Stimulated activated CD4-positive, alpha-beta T cell treated with anti-CD3 and anti-CD28 coated beads, Interleukin-1b, Interleukin-23, amount 100 ng/mL, for 48 hours (primary cell): ENCODE results near the gene DRAP1.

Experiments used
- DNase-seq: peaks from one replicate; pipeline ENCODE4 v3.0.0-alpha.2; 2020

DRAP1 gene

DNA sequence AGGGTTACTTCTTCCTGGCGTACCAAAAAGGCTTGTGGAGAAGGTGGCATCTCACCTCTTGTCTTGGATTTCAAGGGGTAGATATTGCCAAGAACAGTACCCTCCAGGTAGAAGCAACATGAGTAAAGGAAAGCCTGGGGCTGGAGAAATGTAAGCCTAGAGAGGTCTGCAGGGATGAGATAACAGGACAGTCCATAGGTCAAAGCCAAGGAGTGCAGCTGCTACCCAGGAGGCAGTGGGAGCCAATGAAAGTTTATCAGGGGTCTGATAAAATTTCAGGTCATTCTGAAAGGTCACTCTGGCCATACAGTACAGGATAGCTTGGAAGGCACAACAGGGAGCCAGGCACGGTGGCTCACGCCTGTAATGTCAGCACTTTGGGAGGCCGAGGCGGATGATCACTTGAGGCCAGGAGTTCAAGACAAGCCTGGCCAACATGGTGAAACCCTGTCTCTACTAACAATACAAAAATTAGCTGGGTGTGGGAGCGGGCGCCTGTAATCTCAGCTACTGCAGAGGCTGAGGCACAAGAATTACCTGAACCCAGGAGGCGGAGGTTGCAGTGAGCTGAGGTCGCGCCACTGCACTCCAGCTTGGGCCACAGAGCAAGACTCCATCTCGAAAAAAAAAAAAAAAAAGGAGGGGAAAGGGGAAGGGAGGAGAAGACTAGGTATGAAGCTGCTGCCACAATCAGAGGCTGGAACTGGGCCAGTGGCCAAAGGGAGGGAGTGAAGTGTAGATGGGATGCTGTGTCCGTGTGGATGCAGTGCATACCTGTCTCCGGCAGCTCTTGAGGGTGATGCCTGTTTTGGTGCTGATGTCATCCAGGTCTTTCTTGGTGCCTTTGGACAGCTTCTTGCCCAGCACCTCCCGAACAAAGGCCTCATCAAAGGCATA is 32.2 kb upstream of the DRAP1 start:
- peak; percentile 0 for DNase-seq

GRCh38 chr11:65887723-65888162 is 31.5 kb upstream of the DRAP1 start:
- peak; percentile 27 for DNase-seq

- DNase-seq: peak; percentile 97
Measured at GRCh38 chr11:65888163-65888814, 30.9 kb upstream of the DRAP1 start, which contains the start of gene FIBP. FIBP (minus strand) TSS chr11:65888471; CDS start chr11:65888418, 53 bp downstream.

DNA sequence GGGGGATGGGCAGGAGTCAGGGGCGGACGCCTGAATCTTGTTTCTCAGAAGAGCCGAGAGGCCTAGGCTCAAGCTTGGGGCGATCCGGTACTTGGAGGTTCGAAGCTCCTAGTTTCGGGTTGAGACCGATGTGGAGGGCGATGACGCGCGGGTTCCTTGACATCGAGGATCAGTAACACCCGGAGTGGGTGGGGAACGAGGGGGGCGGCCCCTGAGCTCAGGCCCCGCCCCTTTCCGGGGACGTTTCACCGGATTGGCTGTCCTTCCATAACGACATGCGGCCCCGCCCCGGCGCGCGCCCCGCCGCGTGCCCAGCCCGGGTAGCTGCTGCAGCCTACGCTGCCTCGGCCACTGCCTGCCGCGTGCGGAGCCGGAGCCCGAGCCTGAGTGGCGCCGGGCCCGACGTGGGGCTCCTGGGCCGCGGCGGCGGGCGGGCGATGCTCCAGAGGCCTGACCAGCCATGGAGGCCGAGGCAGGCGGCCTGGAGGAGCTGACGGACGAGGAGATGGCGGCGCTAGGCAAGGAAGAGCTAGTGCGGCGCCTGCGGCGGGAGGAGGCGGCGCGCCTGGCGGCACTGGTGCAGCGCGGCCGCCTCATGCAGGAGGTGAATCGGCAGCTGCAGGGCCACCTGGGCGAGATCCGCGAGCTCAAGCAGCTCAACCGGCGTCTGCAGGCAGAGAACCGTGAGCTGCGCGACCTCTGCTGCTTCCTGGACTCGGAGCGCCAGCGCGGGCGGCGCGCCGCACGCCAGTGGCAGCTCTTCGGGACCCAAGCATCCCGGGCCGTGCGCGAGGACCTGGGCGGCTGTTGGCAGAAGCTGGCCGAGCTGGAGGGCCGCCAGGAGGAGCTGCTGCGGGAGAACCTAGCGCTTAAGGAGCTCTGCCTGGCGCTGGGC is 28.7 kb upstream of the DRAP1 start, which contains the start of gene CCDC85B:
Gene CCDC85B (plus strand): TSS at position 350 of the 895 bp plus-strand sequence. CDS start 111 bp downstream, at position 461.
- peak; percentile 99 for DNase-seq

DNA sequence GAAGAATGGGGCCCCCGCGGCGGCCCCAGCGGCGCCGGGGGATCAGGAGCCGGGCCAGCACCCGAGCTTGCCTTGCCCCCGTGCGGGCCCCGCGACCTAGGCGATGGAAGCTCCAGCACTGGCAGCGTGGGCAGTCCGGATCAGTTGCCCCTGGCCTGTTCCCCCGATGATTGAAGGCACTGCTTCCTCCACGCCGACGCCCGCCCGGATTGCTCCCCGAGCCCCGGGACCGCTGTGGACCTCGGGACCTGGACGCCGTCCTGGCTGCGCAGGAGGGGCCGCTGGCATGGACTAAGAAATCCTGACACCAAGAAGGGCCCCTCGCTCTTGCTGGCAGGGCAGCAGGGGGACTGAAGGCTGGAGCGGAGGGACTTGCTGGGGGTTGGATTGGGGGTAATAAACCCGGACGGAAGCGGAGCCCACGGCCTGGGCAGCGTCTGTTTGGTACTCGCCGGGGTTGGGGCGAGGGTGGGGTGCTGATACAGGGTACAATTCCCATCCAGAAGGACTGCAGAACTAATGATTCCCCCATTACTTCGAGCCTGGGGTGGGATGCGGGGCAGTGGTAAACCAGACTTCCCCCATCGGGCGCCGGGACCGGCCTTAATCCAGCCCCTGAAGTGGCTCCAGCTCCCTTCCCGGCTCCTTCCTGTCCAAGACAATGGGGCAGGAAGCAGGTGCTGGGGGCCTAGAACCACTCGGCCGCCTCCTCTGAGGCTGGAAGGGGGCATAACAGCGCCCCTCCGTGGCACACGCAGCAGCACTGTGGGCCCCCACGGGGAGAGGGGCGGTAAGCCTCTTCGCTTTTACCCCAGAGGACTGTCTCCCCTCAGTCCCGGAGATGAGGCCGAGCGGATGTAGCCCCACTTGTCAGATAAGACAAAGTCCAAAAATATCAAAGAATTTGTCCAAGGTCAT is 27.7 kb upstream of the DRAP1 start:
- no peak for DNase-seq

DNA sequence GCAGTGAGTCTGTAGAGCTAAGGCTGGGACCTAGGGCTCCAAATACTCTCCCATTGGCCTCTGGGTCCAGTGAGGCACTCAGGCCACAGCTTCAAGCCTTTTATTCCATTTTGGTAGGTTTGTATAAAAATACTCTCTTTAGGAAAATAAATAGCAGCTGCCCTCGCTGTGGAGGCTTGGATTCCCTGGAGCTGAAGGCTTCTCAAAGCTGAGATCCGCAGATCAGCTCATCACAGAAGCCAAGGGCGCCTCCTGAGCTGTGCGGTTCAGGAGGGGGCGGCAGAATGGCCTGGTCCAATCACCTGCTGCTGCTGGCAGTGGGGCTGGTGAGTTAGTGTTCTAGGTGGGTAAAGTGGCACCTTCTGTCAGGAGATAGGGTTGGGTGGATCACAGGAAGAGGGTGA is 27.1 kb upstream of the DRAP1 start:
- DNase-seq: peak; percentile 55

- DNase-seq: no peak
Measured at GRCh38 chr11:65892661-65893317, 26.4 kb upstream of the DRAP1 start.

DNA sequence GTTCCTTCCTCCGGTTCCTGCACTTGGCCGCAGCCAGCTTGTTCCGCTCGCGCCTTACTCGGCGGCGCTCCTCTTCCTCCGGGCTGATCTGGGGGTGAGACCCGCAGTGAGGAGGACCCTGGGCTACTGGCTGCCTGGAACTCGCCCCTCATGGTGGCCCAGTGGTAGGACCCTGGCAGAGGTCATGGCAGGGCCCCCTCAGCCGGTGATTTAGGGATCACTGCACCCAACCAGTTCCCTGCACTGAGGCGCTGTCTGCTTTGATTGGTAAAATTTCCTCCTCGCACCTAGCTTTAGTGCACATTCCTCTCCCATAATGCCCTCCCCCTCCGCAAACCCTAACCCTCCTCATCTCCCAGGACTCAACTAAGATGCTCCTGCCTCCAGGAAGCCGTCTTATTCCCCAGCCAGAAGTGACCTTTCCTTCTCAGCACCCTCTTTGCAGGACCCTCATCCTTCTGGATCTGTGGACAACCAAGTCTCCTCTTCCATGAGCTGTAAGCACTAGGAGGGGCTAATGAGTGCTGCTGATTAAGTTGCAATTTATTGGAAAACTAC is 25.1 kb upstream of the DRAP1 start:
- no peak for DNase-seq

- DNase-seq: no peak
Measured at GRCh38 chr11:65895482-65895981, 23.7 kb upstream of the DRAP1 start.

DNA sequence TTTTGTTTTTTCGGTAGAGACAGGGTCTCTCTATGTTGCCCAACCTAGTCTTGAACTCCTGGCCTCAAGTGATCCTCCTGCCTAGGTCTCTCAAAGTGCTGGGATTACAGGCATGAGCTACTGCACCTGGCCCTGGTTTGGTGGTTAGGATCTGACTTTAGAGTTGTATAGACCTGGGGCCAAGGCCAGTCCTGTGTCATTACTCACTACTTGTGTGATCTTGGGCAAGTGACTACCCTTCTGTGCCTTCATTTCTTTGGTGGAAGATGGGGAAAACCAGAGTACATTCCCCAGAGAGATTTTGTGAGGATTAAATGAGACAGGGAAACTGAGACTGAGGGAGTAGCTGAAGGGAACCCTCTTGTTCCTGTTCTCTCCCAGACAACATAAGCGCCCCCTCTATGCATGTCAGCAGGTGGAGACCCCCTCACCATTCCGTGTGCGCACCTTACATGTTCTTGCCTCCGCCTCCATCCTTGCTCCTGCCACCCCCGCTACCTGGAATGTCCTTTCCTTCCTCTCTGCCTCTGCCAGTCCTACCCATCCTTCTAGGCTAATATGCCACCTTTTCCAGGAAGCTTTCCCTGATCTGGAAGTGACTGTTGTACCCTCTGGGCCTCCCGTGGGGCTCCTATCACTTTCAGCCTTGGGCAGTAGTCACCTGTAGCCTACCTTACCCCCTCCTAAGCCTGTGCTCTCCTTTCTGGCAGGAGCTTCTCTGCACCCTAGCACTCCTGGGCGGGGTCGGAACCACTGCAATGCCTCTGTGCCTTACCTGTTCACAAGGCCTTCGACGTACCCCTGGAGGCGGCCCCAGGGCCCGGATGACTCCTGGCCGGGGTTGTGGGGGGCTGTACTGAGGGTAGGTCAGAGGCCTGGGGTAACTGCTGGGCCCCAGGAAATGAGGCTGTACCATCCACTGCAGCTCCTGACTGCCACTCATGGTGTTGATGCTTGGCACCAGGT is 22.9 kb upstream of the DRAP1 start:
- no peak for DNase-seq

GRCh38 chr11:65897020-65897471 is 22.2 kb upstream of the DRAP1 start:
- no peak for DNase-seq

DNA sequence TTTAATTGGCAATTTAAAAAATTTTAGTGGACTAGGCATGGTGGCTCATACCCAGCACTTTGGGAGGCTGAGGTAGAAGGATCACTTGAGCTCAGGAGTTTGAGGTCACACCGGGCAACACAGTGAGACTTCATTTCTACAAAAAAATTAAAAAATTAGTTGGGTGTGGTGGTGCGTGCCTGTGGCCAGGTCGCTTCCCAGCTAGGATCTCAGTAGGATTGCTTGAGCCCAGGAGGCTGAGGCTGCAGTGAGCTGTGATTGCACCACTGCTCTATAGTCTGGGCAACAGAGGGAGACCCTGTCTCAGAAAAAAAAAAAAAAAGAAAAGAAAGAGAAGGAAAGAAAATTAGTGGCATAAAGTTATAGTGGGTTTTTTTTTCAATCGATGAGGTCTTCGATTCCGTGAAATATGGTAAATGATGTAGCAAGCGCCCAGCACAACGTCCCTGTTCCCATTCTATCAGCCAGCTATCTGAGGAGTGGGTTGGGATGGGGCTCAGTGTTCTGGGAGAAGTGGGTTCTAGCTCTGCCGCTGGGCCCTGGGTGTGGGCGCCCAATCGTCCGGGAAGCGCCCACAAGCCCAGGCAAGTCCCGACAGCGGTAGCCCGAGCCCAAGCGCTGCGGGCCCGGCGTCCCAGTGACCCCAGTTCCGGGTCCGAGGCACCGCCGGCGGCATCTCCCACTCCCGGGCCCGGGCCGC is 20.4 kb upstream of the DRAP1 start:
- DNase-seq: no peak

DNA sequence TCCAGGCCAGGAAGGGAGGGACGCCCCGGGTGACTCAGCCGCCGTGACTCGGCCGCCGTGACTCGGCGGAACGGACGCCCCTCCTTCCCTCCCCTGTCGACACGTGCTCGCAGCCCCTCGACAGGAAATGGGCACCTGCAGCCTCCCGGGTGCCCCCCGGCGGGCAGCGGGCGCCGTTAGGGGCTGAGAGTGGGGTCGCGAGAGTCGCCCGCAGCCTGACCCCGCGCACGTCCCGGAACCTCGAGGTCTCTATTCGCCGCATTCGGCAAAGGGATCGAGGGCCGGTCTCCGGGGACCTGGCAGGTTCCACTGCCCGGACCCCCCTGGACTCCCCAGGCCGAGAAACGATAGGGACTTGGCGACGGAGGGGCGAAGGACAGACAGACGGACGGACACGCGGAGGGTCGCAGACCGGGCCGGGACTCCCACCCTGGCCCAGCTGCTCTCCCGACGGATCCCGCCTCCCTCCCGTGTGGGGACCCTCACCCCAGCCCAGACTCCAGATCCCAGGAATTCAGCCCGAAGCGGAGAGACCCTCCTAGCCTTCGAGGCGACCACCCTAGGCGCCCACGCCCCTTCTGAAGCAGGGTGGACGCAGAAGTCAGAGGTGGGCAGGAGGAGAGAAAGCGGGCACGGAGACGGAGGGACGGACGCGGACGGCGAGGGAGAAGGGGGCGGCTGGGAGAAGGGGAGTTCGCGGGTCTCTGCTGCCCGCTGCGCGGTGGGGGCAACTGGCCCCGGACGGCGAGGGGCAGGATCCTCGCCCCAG is 19.7 kb upstream of the DRAP1 start:
- DNase-seq: peak; percentile 82

DNA sequence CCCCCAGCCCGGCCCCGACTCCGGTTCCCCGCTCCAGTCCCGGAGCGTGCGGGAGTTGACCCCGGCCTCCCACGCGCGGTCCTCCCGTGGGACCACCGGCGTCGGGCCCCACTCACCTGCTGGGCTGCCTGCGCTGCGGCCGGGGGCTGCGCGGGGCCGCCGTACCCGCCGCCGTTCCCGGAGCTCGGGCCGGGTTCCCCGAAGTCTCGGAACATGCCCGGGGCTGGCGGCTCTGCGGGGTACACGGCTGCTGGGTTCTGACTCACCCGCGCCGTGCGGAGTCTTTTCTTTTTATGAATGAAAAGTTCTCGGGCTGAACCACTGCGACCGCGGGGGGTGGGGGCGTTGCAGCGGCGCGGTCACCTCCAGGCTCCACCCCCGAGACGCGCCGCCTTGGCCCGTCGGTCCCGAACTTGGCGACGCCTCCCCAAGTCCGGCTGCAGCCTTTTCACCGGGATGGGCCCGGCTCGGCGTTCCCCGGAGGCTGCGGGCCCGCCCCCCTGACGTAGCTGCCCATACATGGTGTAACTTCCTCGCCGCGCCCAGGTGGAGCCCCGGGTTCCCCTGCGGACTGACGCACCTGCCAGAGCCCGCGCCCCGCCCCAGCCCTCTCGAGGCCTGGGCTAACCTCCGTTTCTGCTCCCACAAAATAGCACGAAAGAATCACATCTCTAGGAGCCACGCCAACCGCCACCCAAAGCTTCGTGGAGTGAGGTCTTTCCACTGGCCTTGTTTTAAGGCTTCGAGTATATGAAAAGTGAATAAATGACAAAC is 18.9 kb upstream of the DRAP1 start, which contains the start of gene FOSL1:
Gene FOSL1 (minus strand): TSS at position 264 of the 774 bp plus-strand sequence. CDS start 49 bp downstream, at position 215.
- DNase-seq: peak; percentile 96

GRCh38 chr11:65900899-65901180 is 18.4 kb upstream of the DRAP1 start:
- DNase-seq: no peak

DNA sequence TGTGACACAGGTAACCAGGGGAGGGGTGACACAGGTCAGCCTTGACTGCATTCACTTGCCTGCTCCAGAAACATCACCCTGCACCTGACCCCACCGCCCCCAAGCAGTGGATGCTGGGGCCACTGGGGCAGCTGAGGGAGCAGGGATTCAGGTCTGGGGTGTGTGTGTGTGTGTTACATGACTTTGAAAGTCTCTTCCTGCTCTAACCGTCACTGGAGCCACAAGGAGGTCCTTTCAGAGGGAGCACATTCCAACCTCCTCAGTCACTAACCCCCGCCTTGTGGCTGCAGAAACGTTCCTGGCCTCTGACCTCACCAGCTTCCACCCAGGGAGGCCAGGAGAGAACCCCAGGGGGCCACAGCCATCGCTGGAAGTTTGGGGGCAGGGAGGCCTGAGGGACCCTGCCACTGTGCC is 16.2 kb upstream of the DRAP1 start:
- DNase-seq: no peak

GRCh38 chr11:65903715-65904114 is 15.5 kb upstream of the DRAP1 start:
- DNase-seq: no peak
